AG04450 (cell line): ENCODE data around the gene SH3D19. TPM values are rescaled to one million over a fixed set of nuclear protein-coding genes. Genes with fewer than 3 reads are reported as not detected.
"Not testable (repeated sequence)": the region's sequence is repeated elsewhere in the genome, so short reads cannot be mapped to it uniquely, and the experiment has no call there.

Source experiments
- CTCF ChIA-PET: fragments of 300-600, 350-600 bp; formaldehyde crosslinking; extraction: SDS; loops from one replicate; lab custom pipeline; 2022; ENCODE audit warnings: antibody characterized with exemption, inconsistent platforms; lab: Charles Lee
- POLR2A ChIA-PET: fragments of 350-600 bp; formaldehyde crosslinking; extraction: SDS; loops from one replicate; lab custom pipeline; 2021; ENCODE audit warnings: antibody characterized with exemption, inconsistent platforms; lab: Yijun Ruan, JAX
- DNase-seq: peaks from one replicate; pipeline ENCODE4 v3.0.0-alpha.2; 2011; ENCODE audit warnings: low read depth, low spot score
- H3K27ac ChIP-seq: one replicate; pipeline ENCODE4 v1.5.1; 2012; ENCODE audit warnings: low read depth, low read length, control low read depth
- H3K27me3 ChIP-seq: one replicate; pipeline ENCODE4 v1.6.0; 2012; ENCODE audit warnings: low read length; ENCODE audit not compliant: control insufficient read depth, insufficient read depth
- H3K4me3 ChIP-seq: 2 replicates; pipeline ENCODE4 v1.5.1; 2011; ENCODE audit warnings: mild to moderate bottlenecking, low read depth, low read length, control low read depth
- H3K9me3 ChIP-seq: 2 replicates; pipeline ENCODE4 v1.5.1; 2012; ENCODE audit warnings: low read length; ENCODE audit not compliant: control insufficient read depth, insufficient read depth
- polyA plus RNA-seq: library from polyadenylated mRNA; depleted of rRNA; stranded (reverse); fragments of >200 nt; gene quantifications from 2 replicates; pipeline ENCODE4 v1.2.3, GENCODE V29; 2011
- TF ChIP-seq, protein P1 (sequence below): IDR thresholded peaks from 2 replicates; pipeline ENCODE4 v1.5.1; 2011; ENCODE audit warnings: low read depth, low read length, control low read depth, inconsistent platforms

Gene SH3D19
- polyA plus RNA-seq, 1 experiment, result 32.6 TPM

- POLR2A ChIA-PET, result interaction anchor here (0.7 kb wide), 1 partner anchor 86 kb away, joined by 7 read pairs; no protein-coding TSS in a partner anchor
- TF ChIP-seq, protein P1, sequence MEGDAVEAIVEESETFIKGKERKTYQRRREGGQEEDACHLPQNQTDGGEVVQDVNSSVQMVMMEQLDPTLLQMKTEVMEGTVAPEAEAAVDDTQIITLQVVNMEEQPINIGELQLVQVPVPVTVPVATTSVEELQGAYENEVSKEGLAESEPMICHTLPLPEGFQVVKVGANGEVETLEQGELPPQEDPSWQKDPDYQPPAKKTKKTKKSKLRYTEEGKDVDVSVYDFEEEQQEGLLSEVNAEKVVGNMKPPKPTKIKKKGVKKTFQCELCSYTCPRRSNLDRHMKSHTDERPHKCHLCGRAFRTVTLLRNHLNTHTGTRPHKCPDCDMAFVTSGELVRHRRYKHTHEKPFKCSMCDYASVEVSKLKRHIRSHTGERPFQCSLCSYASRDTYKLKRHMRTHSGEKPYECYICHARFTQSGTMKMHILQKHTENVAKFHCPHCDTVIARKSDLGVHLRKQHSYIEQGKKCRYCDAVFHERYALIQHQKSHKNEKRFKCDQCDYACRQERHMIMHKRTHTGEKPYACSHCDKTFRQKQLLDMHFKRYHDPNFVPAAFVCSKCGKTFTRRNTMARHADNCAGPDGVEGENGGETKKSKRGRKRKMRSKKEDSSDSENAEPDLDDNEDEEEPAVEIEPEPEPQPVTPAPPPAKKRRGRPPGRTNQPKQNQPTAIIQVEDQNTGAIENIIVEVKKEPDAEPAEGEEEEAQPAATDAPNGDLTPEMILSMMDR, result no peak
- Histone ChIP-seq H3K27ac (no peak overlapping the region), H3K27me3 (no peaks in the 10 kb centered on the region), H3K9me3 (no peaks in the 10 kb centered on the region), H3K4me3 (no peak overlapping the region)
- no peak for DNase-seq
- CTCF ChIA-PET, result interaction anchor here (0.6 kb wide), 1 partner anchor 73 kb away, joined by 3 read pairs; no protein-coding TSS in a partner anchor
These were observed 2.8 kb downstream of the SH3D19 start for GRCh38 chr4:151322570-151322969.

- not testable (repeated sequence) for H3K4me3 ChIP-seq, H3K9me3 ChIP-seq, H3K27me3 ChIP-seq, DNase-seq, H3K27ac ChIP-seq
- ChIA-PET POLR2A (interaction anchor here (0.7 kb wide), 1 partner anchor 86 kb away, joined by 7 read pairs; no protein-coding TSS in a partner anchor), CTCF (interaction anchor here (0.6 kb wide), 1 partner anchor 74 kb away, joined by 3 read pairs; no protein-coding TSS in a partner anchor)
These were observed 3.2 kb downstream of the SH3D19 start for GRCh38 chr4:151322161-151322560.

GRCh38 chr4:151321586-151321985 is 3.8 kb downstream of the SH3D19 start:
- TF ChIP-seq, protein P1, result no peak
- ChIA-PET POLR2A (no interaction called here), CTCF (interaction anchor here (0.6 kb wide), 1 partner anchor 28 kb away, joined by 5 read pairs; no protein-coding TSS in a partner anchor)

DNA sequence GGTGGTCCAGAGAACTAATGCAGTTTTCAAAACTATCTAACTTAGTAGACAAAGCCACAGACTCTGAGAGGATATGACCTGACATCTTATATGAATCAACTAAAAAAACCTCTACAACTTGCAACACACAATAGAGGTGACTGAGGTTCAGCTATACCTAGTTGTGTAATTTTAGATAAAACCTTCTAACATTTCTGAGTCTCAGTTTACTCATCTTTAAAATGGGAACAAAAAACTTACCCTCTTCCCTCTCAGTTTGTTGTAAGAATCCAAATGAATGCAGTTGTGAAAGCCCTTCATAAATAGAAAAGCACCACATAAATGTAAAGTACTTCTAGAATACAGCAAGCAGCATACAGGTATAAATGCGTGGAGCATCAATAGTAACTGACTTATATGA is 5.9 kb downstream of the SH3D19 start:
- no peaks in the 10 kb centered on the region for H3K9me3 ChIP-seq
- H3K27me3 ChIP-seq, result no peaks in the 10 kb centered on the region
- ChIA-PET CTCF (no interaction called here), POLR2A (no interaction called here)
- TF ChIP-seq, protein P1, result no peak
- no peak overlapping the region for H3K27ac ChIP-seq
- DNase-seq, result no peak
- no peak overlapping the region for H3K4me3 ChIP-seq

More at GRCh38 chr4:151321586-151321985, 3.8 kb downstream of the SH3D19 start:
- no peaks in the 10 kb centered on the region for H3K9me3 ChIP-seq
- no peak for DNase-seq
- H3K4me3 ChIP-seq, result no peak overlapping the region
- H3K27me3 ChIP-seq, result no peaks in the 10 kb centered on the region
- H3K27ac ChIP-seq, result no peak overlapping the region

DNA sequence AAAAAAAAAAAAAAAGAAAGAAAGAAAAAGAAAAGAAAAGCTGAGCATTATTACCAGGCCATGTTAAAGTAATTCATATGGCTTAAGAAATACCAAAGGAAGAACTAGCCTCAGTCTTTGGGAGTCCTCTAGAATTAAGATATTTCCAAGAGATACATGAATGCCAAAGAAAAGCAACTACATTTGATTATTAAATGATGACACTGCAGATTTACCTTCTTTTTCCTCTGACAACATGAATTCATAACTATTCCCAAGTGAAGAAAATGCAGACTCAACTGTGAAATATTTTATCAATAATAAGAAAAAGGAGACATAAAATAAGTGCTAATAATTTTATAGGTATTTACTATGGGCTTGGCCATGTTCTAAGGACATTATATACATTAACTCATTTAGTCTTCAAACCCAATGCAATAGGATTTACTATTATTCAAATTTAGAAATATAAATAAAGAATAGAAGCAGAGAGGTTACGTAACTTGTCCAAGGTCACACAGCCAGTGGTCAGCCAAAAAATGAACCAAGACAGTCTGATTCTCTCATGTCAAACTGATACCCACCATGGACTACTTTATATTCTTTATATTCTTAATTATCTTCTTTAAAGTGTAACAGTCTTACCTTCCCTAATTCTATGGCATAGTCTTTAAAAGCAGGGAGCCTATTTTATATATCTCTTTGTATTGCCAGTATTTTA is 6.9 kb downstream of the SH3D19 start:
- H3K27ac ChIP-seq, result no peak overlapping the region
- no peaks in the 10 kb centered on the region for H3K9me3 ChIP-seq
- H3K4me3 ChIP-seq, result no peak overlapping the region
- POLR2A ChIA-PET, result no interaction called here
- H3K27me3 ChIP-seq, result no peaks in the 10 kb centered on the region
- TF ChIP-seq, protein P1, result no peak
- no peak for DNase-seq
- CTCF ChIA-PET, result interaction anchor here (0.7 kb wide), 1 partner anchor 9 kb away, joined by 5 read pairs; no protein-coding TSS in a partner anchor
